Neural cell (in vitro differentiated cells): ENCODE results near the gene COG4.

Source experiments
- CTCF ChIP-seq: fragments of 450-650 bp; IDR thresholded peaks from 2 replicates; pipeline ENCODE4 v1.5.1; 2014; ENCODE audit warnings: antibody characterized with exemption, mild to moderate bottlenecking, moderate library complexity; ENCODE audit not compliant: poor library complexity, severe bottlenecking
- EZH2 ChIP-seq: fragments of 200-600, 300-800 bp; shearing (Covaris generic), sonication (generic); IDR thresholded peaks from 2 replicates; pipeline ENCODE4 v1.6.1; 2014; ENCODE audit warnings: antibody characterized with exemption, low read length, borderline replicate concordance, mild to moderate bottlenecking; ENCODE audit not compliant: insufficient read depth, poor library complexity, severe bottlenecking
- RAD21 ChIP-seq: fragments of 450-650 bp; conservative IDR thresholded peaks from 2 replicates; pipeline ENCODE4 v1.6.1; 2014; ENCODE audit warnings: antibody characterized with exemption, mild to moderate bottlenecking, moderate library complexity
- REST ChIP-seq: IDR thresholded peaks from 2 replicates; pipeline ENCODE4 v1.6.1; 2012; ENCODE audit warnings: borderline replicate concordance
- SMC3 ChIP-seq: fragments of 450-650 bp; conservative IDR thresholded peaks from 2 replicates; pipeline ENCODE4 v1.6.1; 2014; ENCODE audit warnings: antibody characterized with exemption, mild to moderate bottlenecking, moderate library complexity; ENCODE audit not compliant: poor library complexity

- TF ChIP-seq CTCF (no peak), EZH2 (no peak), RAD21 (no peak), REST (no peak), SMC3 (no peak)
Observed at GRCh38 chr16:70453117-70453891, 70.0 kb downstream of the COG4 start.
